Vagina (tissue), 2 donors: Measurements from ENCODE around the gene IGLON5.

Source experiments
- POLR2A ChIP-seq, 2 donors: fragments of 450-650 bp; IDR thresholded peaks; one replicate each; pipeline ENCODE4 v1.6.1; 2017; ENCODE audit warnings: antibody characterized with exemption in 2 of 2, mild to moderate bottlenecking in 2 of 2, moderate library complexity in 2 of 2
- TF ChIP-seq, protein P1 (sequence below), 3 experiments: fragments of 450-650 bp in 2 of 3; fragments of 200-600 bp in 1 of 3; sonication (generic) in 1 of 3; IDR thresholded peaks; one replicate each; pipeline ENCODE4 v1.5.1; 2017 to 2019; ENCODE audit warnings: antibody characterized with exemption in 3 of 3, mild to moderate bottlenecking in 2 of 3, moderate library complexity in 2 of 3

DNA sequence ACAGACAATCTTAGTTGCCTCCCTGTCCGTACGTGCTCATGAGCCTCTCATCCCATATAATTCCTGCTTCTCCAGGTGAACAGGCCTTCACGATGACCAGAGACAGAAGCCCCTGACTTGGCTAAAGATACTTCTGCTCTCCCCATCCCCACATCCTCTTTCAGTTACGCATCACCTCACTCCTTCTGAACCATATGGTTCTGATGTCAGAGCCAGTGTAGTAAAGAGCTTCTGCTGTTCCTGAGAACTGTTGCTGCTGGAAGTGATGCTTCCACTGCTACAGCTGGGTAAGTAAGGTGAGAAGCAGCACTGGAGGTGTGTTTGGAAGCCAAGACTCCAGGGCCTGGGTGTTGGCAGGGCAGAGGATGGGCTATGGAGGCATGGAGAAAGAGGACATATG lies 47.6 kb upstream of the IGLON5 start:
- TF ChIP-seq, protein P1, sequence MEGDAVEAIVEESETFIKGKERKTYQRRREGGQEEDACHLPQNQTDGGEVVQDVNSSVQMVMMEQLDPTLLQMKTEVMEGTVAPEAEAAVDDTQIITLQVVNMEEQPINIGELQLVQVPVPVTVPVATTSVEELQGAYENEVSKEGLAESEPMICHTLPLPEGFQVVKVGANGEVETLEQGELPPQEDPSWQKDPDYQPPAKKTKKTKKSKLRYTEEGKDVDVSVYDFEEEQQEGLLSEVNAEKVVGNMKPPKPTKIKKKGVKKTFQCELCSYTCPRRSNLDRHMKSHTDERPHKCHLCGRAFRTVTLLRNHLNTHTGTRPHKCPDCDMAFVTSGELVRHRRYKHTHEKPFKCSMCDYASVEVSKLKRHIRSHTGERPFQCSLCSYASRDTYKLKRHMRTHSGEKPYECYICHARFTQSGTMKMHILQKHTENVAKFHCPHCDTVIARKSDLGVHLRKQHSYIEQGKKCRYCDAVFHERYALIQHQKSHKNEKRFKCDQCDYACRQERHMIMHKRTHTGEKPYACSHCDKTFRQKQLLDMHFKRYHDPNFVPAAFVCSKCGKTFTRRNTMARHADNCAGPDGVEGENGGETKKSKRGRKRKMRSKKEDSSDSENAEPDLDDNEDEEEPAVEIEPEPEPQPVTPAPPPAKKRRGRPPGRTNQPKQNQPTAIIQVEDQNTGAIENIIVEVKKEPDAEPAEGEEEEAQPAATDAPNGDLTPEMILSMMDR (IDR thresholded peaks at IDR 0.05) = no peak
- no peak for TF ChIP-seq POLR2A (IDR thresholded peaks at IDR 0.05)
